Measurements from ENCODE around the gene RFX1.

GRCh38 chr19:14002571-14003250 is 3.4 kb downstream of the RFX1 start:
- TF ChIP-seq CTCF (IDR thresholded peaks at IDR 0.05; ENCODE audit: low read depth, low read length, missing input control) = no peak
- TF ChIP-seq REST (IDR thresholded peaks at IDR 0.05) = no peak
- no peak for TF ChIP-seq YY1 (IDR thresholded peaks at IDR 0.05)
- no peak for TF ChIP-seq GABPA (IDR thresholded peaks at IDR 0.05 in 1 of 2, conservative IDR thresholded peaks at IDR 0.05 in 1 of 2)
- no peak for TF ChIP-seq RAD21 (IDR thresholded peaks at IDR 0.05)
- no peak for TF ChIP-seq TAF1 (conservative IDR thresholded peaks at IDR 0.05)
- TF ChIP-seq SP1 (IDR thresholded peaks at IDR 0.05) = no peak
- TF ChIP-seq ATF3 (IDR thresholded peaks at IDR 0.05) = no peak
- no peak for TF ChIP-seq FOXA1 (IDR thresholded peaks at IDR 0.05)
- no peak for TF ChIP-seq ZBTB33 (IDR thresholded peaks at IDR 0.05)
- no peak for TF ChIP-seq EGR1 (IDR thresholded peaks at IDR 0.05; ENCODE audit: low read depth in 2 of 2)
- no peak for TF ChIP-seq JUND (IDR thresholded peaks at IDR 0.05)

Measured in liver (tissue), 3 donors.